Hippocampal formation (tissue), 2 donors: ENCODE results near the gene DIP2A.
A peak's percentile ranks its signal among the peaks of the same experiment; 100 is the strongest.
"Not testable (repeated sequence)": the region's sequence is repeated elsewhere in the genome, so short reads cannot be mapped to it uniquely, and the experiment has no call there.

ENCODE experiments used
- DNase-seq, 2 donors: peaks; one replicate each; lab custom pipeline; 2025; lab: John Stamatoyannopoulos, UW

The DIP2A gene

DNA sequence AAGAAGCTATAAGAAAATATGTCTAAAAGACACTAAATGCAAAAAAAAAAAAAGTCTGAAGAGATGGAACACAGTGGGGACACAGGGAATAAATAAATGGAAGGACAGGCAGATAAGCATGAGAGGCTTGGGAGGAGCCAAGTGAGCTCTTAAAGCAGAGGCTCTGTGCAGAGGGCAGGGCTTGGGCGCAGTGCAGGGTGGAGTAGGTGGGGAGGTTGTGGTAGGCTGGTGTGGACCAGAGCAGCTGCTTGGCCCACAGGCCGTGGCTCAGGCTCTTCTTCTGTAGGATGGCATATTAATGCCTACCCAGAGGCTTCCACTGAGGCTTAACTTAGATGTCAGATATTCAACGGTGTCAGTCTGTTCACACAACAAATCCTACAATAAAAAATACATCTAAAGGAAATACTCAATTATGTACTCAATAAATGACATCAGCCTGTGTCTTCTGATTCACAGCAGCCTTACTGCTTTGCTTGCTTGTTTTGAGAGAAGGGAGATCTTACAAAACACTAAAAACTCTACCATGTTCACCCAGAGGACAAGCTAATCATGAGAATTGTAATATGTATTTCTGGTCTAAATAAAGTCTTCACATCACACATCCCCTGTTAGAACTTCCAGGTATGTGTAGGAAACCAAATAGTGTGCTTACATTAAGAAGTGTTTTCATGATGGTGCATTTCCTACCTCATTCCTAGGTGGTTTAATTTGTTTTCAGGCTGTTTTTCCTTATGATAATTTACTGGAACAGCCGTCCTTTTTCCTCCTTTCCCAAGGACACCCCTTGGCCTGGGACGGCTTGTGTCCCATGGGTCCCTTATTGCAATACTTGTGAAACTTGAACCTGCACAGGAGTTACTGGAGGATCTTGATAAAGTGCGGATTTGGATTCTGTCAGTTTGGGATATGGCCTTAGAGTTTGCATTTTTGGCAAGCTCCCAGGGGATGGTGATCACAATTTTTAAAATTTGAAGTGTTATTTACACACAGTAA lies 24.9 kb downstream of the DIP2A start:
- no peak for DNase-seq

- no peak for DNase-seq
These were observed 27.9 kb downstream of the DIP2A start for GRCh38 chr21:46486481-46487126.

- DNase-seq, result no peak
These were observed 30.5 kb downstream of the DIP2A start for GRCh38 chr21:46489162-46489663.

DNA sequence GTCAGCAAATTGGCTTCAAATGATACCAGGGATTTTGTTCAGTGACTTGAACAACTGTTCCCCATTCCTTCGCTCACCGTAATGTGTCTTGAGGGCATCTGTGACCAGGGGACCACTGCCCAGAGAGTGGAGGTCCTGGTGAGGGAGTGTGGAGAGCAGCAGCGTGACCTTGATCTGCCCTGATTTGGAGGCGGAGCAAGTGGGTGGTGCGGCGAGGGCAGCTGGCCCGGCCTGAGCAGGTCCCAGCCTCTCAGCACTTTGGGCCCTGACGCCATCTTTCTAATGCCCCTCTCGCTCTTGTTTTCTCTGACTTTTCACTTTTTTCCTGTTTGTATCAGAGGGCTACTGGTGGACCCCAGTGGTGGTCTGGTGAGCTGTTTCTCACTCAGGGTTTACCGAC lies 31.1 kb downstream of the DIP2A start:
- DNase-seq, result no peak

GRCh38 chr21:46491553-46491952 lies 32.9 kb downstream of the DIP2A start:
- DNase-seq, result no peak

- DNase-seq, result no peak
These were observed 34.2 kb downstream of the DIP2A start for GRCh38 chr21:46492851-46493250.

GRCh38 chr21:46493828-46494227 lies 35.1 kb downstream of the DIP2A start:
- no peak for DNase-seq

DNA sequence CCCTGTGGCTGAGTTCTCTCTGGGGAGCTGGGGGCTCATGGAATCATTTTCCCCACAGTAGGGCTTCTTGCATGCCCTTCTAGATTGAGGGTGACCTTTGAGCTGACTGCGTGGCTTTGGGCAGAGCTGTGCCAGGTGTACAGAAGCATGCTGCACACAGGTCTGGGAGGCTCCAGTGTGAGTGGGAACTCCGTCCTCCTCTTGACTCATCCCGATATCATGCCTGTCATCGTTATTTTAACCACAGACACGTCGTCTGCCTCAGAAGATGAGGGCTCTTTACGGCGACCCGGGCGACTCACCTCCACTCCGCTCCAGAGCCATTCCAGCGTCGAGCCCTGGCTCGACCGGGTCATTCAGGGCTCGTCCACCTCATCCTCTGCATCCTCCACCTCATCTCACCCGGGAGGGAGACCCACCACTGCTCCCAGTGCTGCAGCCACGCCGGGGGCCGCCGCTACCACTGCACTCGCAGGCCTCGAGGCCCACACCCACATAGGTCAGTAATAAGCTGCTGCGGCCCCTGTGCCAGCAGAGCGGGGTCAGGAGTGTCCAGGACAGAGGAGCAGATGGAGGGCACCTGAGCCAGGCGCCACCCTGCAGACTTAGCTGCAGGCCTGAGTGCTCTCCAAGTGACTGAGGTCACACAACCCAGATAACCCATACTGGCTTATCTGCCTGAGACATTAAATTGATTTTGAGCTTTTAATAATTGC lies 39.8 kb downstream of the DIP2A start:
- no peak for DNase-seq

- DNase-seq, result no peak
These were observed 41.7 kb downstream of the DIP2A start for GRCh38 chr21:46500224-46500861.

GRCh38 chr21:46503922-46504550 lies 45.3 kb downstream of the DIP2A start:
- DNase-seq, result no peak

DNA sequence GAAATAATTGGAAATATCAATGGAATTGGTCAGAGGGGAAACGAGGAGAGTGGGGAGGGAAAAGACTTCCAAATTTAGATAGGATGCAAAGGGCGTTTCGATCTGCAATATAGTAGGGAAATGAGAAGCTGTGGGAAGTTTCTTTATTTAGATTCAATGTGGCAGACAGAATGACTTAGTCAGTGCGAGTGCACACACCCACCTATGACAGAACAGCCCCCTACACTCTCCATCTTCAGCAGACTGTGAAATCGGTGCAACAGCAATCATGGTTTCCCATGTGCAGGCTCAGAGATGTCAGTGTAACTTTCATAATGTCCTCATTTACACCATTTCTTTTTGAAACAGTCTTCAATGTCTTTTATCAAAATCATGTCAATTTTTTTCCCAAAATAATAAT lies 46.0 kb downstream of the DIP2A start:
- DNase-seq, result no peak

GRCh38 chr21:46507562-46507961 lies 48.9 kb downstream of the DIP2A start:
- DNase-seq, result no peak

- no peak for DNase-seq
These were observed 51.2 kb downstream of the DIP2A start for GRCh38 chr21:46509741-46510502.

DNA sequence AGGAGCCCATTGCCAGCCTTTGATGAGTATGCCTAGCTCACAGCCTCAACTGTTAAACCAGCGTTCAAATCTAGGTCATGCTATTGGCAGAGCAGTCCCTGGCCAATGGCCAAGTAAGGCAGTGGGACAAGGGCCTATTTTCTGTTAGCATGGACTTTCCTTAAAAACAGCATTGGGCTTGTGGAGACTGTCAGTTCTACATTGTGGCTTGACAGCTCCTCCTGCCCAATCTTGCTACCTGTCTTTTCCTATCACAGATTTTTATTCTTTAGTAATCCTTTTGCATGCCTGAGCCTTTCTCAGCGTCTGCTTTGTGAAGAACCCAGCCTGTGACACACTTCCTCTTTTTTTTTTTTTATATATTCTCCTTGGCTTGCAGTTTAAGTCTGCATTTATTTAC lies 56.4 kb downstream of the DIP2A start:
- peak; percentile 40 to 51 for DNase-seq

- no peak for DNase-seq
These were observed 57.4 kb downstream of the DIP2A start for GRCh38 chr21:46516068-46516467.

- DNase-seq, result peak in 1 of 2 donors; percentile 43
These were observed 58.7 kb downstream of the DIP2A start for GRCh38 chr21:46517361-46517760.

DNA sequence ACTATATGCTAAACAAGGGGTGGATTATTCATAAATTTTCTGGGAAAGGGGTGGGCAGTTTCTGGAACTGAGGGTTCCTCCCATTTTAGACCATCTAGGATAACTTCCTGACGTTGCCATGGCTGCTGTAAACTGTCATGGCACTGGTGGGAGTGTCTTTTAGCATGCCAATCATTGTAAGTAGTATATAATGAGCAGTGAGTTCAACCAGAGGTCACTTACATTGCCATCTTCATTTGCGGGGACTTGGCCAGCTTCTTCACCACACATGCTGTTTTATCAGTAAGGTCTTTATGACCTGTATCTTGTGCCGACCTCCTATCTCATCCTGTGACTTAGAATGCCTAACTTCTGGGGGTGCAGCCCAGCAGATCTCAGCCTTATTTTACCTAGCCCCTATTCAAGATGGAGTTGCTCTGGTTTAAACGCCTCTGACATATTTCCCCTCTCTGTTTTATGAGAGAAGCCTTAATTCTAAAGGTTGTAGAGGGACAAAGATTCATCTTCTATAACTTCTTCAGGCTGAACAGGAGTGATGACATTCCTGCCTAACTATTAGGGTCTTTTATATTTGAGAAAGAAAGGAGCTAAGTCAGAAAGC lies 60.4 kb downstream of the DIP2A start:
- no peak for DNase-seq

DNA sequence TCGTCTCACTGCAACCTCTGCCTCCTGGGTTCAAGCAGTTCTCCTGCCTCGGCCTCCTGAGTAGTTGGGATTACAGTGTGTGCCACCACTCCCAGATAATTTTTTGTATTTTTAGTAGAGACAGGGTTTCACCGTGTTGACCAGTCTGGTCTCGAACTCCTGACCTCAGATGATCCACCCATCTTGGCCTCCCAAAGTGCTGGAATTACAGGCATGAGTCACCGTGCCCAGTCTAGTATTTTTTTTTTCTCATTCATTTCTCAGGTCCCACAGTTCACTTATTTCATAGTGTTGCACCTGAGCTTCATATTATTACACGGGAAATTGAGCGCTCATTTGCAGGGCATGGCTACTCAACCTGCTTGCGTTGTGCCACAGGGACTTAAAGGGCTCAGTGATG lies 68.7 kb downstream of the DIP2A start:
- DNase-seq, result not testable (repeated sequence)

GRCh38 chr21:46527801-46528200 lies 69.1 kb downstream of the DIP2A start:
- no peak for DNase-seq

- no peak for DNase-seq
These were observed 73.4 kb downstream of the DIP2A start for GRCh38 chr21:46532080-46532479.
